Activated CD4-positive, alpha-beta T cell treated with anti-CD3 and anti-CD28 coated beads, Interleukin-2, amount 10 ng/mL, durations not matched to agents 7 days and 5 days (primary cell): ENCODE results near the gene APRT. TPM values are rescaled to one million over a fixed set of nuclear protein-coding genes. Genes with fewer than 3 reads are reported as not detected.

Experiments used
- CTCF ChIA-PET: fragments of 350-600 bp; sonication (Branson Sonifier 250); formaldehyde crosslinking; loops from one replicate; lab custom pipeline; 2021; ENCODE audit warnings: antibody characterized with exemption; lab: Charles Lee
- POLR2A ChIA-PET: fragments of 350-600 bp; sonication (Branson Sonifier 250); formaldehyde crosslinking; loops from one replicate; lab custom pipeline; 2021; ENCODE audit warnings: antibody characterized with exemption; lab: Charles Lee
- DNase-seq: peaks from one replicate; pipeline ENCODE4 v3.0.0-alpha.2; 2020
- H3K27ac Mint-ChIP-seq: one replicate; pipeline ENCODE4 v1.8.0; 2021; ENCODE audit warnings: mild to moderate bottlenecking, moderate library complexity, mixed read lengths
- H3K27me3 Mint-ChIP-seq: one replicate; pipeline ENCODE4 v1.8.0; 2021; ENCODE audit warnings: mixed read lengths
- H3K36me3 Mint-ChIP-seq: one replicate; pipeline ENCODE4 v1.8.0; 2021; ENCODE audit warnings: low read depth, mixed read lengths
- H3K4me1 Mint-ChIP-seq: one replicate; pipeline ENCODE4 v1.8.0; 2021; ENCODE audit warnings: mixed read lengths
- H3K4me3 Mint-ChIP-seq: one replicate; pipeline ENCODE4 v1.8.0; 2021; ENCODE audit warnings: mild to moderate bottlenecking, moderate library complexity, mixed read lengths
- H3K9me3 Mint-ChIP-seq: one replicate; pipeline ENCODE4 v1.8.0; 2021; ENCODE audit warnings: mixed read lengths
- total RNA-seq, 2 experiments: library from RNA; stranded (reverse); gene quantifications; one replicate each; pipeline ENCODE4 v1.2.3, GENCODE V29; 2021

APRT gene
- total RNA-seq, 2 experiments from 2014 or later = 86.2 to 112 TPM

- peaks cover 6% of the 10 kb centered on the region for H3K4me1 Mint-ChIP-seq
- H3K27me3 Mint-ChIP-seq = no peaks in the 10 kb centered on the region
- no peaks in the 10 kb centered on the region for H3K9me3 Mint-ChIP-seq
- DNase-seq = no peak
- H3K4me3 Mint-ChIP-seq = no peak overlapping the region
- H3K36me3 Mint-ChIP-seq = no peaks in the 10 kb centered on the region
- POLR2A ChIA-PET = no interaction called here
- no peak overlapping the region for H3K27ac Mint-ChIP-seq
- CTCF ChIA-PET = interaction anchor here (0.6 to 1.1 kb wide), 4 partner anchors 10 to 350 kb away, joined by 3 to 4 read pairs (median 3); no protein-coding TSS in a partner anchor
Measured at GRCh38 chr16:88816736-88817535, 5.2 kb upstream of the APRT start.

- H3K9me3 Mint-ChIP-seq = no peaks in the 10 kb centered on the region
- H3K4me3 Mint-ChIP-seq = no peak overlapping the region
- DNase-seq = peak; percentile 64
- peaks cover 7% of the 10 kb centered on the region for H3K4me1 Mint-ChIP-seq
- ChIA-PET POLR2A (no interaction called here), CTCF (interaction anchor here (0.6 to 1.7 kb wide), 5 partner anchors 10 to 351 kb away, joined by 3 to 6 read pairs (median 4); partner anchors contain the start of genes GALNS and TRAPPC2L)
- H3K36me3 Mint-ChIP-seq = no peaks in the 10 kb centered on the region
- H3K27ac Mint-ChIP-seq = peak overlapping the region; percentile 31
- no peaks in the 10 kb centered on the region for H3K27me3 Mint-ChIP-seq
Measured at GRCh38 chr16:88815901-88816589, 4.3 kb upstream of the APRT start.

- peaks cover under 1% of the 10 kb centered on the region for H3K36me3 Mint-ChIP-seq
- POLR2A ChIA-PET = no interaction called here
- DNase-seq = no peak
- H3K4me3 Mint-ChIP-seq = no peak overlapping the region
- no peaks in the 10 kb centered on the region for H3K9me3 Mint-ChIP-seq
- CTCF ChIA-PET = interaction anchor here (0.9 to 1.7 kb wide), 3 partner anchors 42 to 352 kb away, joined by 3 to 6 read pairs (median 5); partner anchors contain the start of genes ACSF3, GALNS and TRAPPC2L
- no peak overlapping the region for H3K27ac Mint-ChIP-seq
- no peaks in the 10 kb centered on the region for H3K27me3 Mint-ChIP-seq
- peaks cover 9% of the 10 kb centered on the region for H3K4me1 Mint-ChIP-seq
Measured at GRCh38 chr16:88815227-88815626, 3.5 kb upstream of the APRT start.

- no peak for DNase-seq
- Mint-ChIP-seq H3K27me3 (no peaks in the 10 kb centered on the region), H3K9me3 (no peaks in the 10 kb centered on the region), H3K4me1 (peaks cover 14% of the 10 kb centered on the region), H3K27ac (no peak overlapping the region), H3K36me3 (peaks cover 6% of the 10 kb centered on the region), H3K4me3 (no peak overlapping the region)
- ChIA-PET CTCF (interaction anchor here (0.9 to 2.6 kb wide), 2 partner anchors 77 to 280 kb away, joined by 3 to 11 read pairs; partner anchors contain the start of gene ACSF3), POLR2A (no interaction called here)
Measured at GRCh38 chr16:88814144-88814502, 2.4 kb upstream of the APRT start.

- H3K27me3 Mint-ChIP-seq = no peaks in the 10 kb centered on the region
- H3K9me3 Mint-ChIP-seq = no peaks in the 10 kb centered on the region
- peaks cover 15% of the 10 kb centered on the region for H3K4me1 Mint-ChIP-seq
- peak overlapping the region; percentile 31 for H3K4me3 Mint-ChIP-seq
- POLR2A ChIA-PET = no interaction called here
- DNase-seq = no peak
- peaks cover 11% of the 10 kb centered on the region for H3K36me3 Mint-ChIP-seq
- peak overlapping the region; percentile 13 for H3K27ac Mint-ChIP-seq
- CTCF ChIA-PET = interaction anchor here (0.8 to 2.6 kb wide), 6 partner anchors 32 to 403 kb away, joined by 3 to 11 read pairs (median 4); no protein-coding TSS in a partner anchor
Measured at GRCh38 chr16:88813269-88814143, 1.8 kb upstream of the APRT start.

- DNase-seq = no peak
- no peaks in the 10 kb centered on the region for H3K27me3 Mint-ChIP-seq
- H3K4me1 Mint-ChIP-seq = peaks cover 20% of the 10 kb centered on the region
- H3K9me3 Mint-ChIP-seq = no peaks in the 10 kb centered on the region
- CTCF ChIA-PET = interaction anchor here (0.8 to 2.6 kb wide), 10 partner anchors 9 to 404 kb away, joined by 3 to 11 read pairs (median 4); partner anchors contain the start of gene CDT1
- H3K27ac Mint-ChIP-seq = peak overlapping the region; percentile 90
- H3K36me3 Mint-ChIP-seq = peaks cover 14% of the 10 kb centered on the region
- H3K4me3 Mint-ChIP-seq = peak overlapping the region; percentile 82
- POLR2A ChIA-PET = interaction anchor here (0.7 kb wide), 1 partner anchor 31 kb away, joined by 5 read pairs; no protein-coding TSS in a partner anchor
Measured at GRCh38 chr16:88812513-88813268, 963 bp upstream of the APRT start.

GRCh38 chr16:88810912-88811768, 588 bp downstream of the APRT start:
- DNase-seq = peak; percentile 70
- Mint-ChIP-seq H3K27ac (peak overlapping the region; percentile 98), H3K4me1 (peaks cover 27% of the 10 kb centered on the region), H3K4me3 (peak overlapping the region; percentile 85), H3K9me3 (no peaks in the 10 kb centered on the region), H3K27me3 (no peaks in the 10 kb centered on the region), H3K36me3 (peaks cover 16% of the 10 kb centered on the region)
- ChIA-PET POLR2A (interaction anchor here (1.5 kb wide), 1 partner anchor 107 kb away, joined by 4 read pairs; no protein-coding TSS in a partner anchor), CTCF (interaction anchor here (0.6 to 2.6 kb wide), 10 partner anchors 8 to 356 kb away, joined by 3 to 11 read pairs (median 4); partner anchors contain the start of gene CDT1)

GRCh38 chr16:88810166-88810911, 1.4 kb downstream of the APRT start:
- Mint-ChIP-seq H3K4me1 (peaks cover 28% of the 10 kb centered on the region), H3K27ac (peak overlapping the region; percentile 98), H3K27me3 (no peaks in the 10 kb centered on the region), H3K36me3 (peaks cover 19% of the 10 kb centered on the region), H3K4me3 (peak overlapping the region; percentile 85), H3K9me3 (no peaks in the 10 kb centered on the region)
- ChIA-PET POLR2A (interaction anchor here (1.5 kb wide), 1 partner anchor 107 kb away, joined by 4 read pairs; no protein-coding TSS in a partner anchor), CTCF (interaction anchor here (0.6 to 2.3 kb wide), 9 partner anchors 8 to 357 kb away, joined by 3 to 9 read pairs (median 3); no protein-coding TSS in a partner anchor)
- DNase-seq = no peak

- DNase-seq = no peak
- CTCF ChIA-PET = interaction anchor here (0.8 to 2.3 kb wide), 8 partner anchors 8 to 358 kb away, joined by 3 to 9 read pairs (median 4); no protein-coding TSS in a partner anchor
- no peaks in the 10 kb centered on the region for H3K27me3 Mint-ChIP-seq
- H3K4me3 Mint-ChIP-seq = peak overlapping the region; percentile 85
- H3K9me3 Mint-ChIP-seq = no peaks in the 10 kb centered on the region
- peaks cover 28% of the 10 kb centered on the region for H3K4me1 Mint-ChIP-seq
- peaks cover 19% of the 10 kb centered on the region for H3K36me3 Mint-ChIP-seq
- peak overlapping the region; percentile 98 for H3K27ac Mint-ChIP-seq
- POLR2A ChIA-PET = interaction anchor here (0.6 to 1.5 kb wide), 2 partner anchors 8 to 106 kb away, joined by 4 read pairs; no protein-coding TSS in a partner anchor
Measured at GRCh38 chr16:88809676-88810165, 2.0 kb downstream of the APRT start.
